Tibial artery (tissue), 4 donors: Measurements from ENCODE around the gene DIS3L2.

Source experiments
- DNase-seq, 2 donors: peaks; one replicate each; pipeline ENCODE4 v3.0.0-alpha.2; 2019
- H3K27ac ChIP-seq, 2 donors: fragments of 200-600 bp; sonication (generic) in 1 of 2; 1 replicate in 1 of 2; 2 replicates in 1 of 2; pipeline ENCODE4 v1.5.1; 2018 to 2019; ENCODE audit warnings: mild to moderate bottlenecking in 1 of 2
- H3K27me3 ChIP-seq, 2 donors: fragments of 200-600 bp; sonication (generic) in 1 of 2; one replicate each; pipeline versions ENCODE4 v1.5.1 to v1.6.0; 2016 to 2019
- H3K36me3 ChIP-seq, 3 donors: fragments of 200-600 bp; sonication (generic) in 2 of 3; one replicate each; pipeline ENCODE4 v1.5.1; 2016 to 2019; ENCODE audit warnings: mild to moderate bottlenecking in 2 of 3
- H3K4me1 ChIP-seq, 4 donors: fragments of 200-600 bp; sonication (generic) in 2 of 4; 1 replicate in 3 of 4; 2 replicates in 1 of 4; pipeline ENCODE4 v1.5.1; 2016 to 2019
- H3K4me3 ChIP-seq, 2 donors: fragments of 200-600 bp; sonication (generic) in 1 of 2; 1 replicate in 1 of 2; 2 replicates in 1 of 2; pipeline ENCODE4 v1.5.1; 2018 to 2019; ENCODE audit warnings: mild to moderate bottlenecking in 2 of 2
- H3K9me3 ChIP-seq, 3 donors: fragments of 200-600 bp; sonication (generic) in 1 of 3; one replicate each; pipeline ENCODE4 v1.5.1; 2016 to 2019
- CTCF ChIP-seq, 2 experiments: fragments of 200-600 bp in 1 of 2; fragments of 450-650 bp in 1 of 2; IDR thresholded peaks; one replicate each; pipeline ENCODE4 v1.5.1; 2017 to 2019; ENCODE audit warnings: antibody characterized with exemption in 2 of 2, mild to moderate bottlenecking in 1 of 2, moderate library complexity in 1 of 2
- intact Hi-C: fragments of 100-400 bp; cut with DNase I; formaldehyde crosslinking; loops from one replicate; pipeline ENCODE4 v1.15.0; 2023; ENCODE audit warnings: low total_unique reads

The DIS3L2 gene

GRCh38 chr2:232268636-232269165 lies 307.2 kb downstream of the DIS3L2 start:
- DNase-seq, result no peak
- intact Hi-C loops, result no loop called here
- no peak overlapping the region for H3K4me3 ChIP-seq
- no peaks in the 10 kb centered on the region for H3K27me3 ChIP-seq
- no peak overlapping the region for H3K27ac ChIP-seq
- H3K4me1 ChIP-seq, result no peaks in the 10 kb centered on the region
- H3K36me3 ChIP-seq, result peaks cover 17 to 39% (median 19%) of the 10 kb centered on the region in 3 donors
- H3K9me3 ChIP-seq, result no peaks in the 10 kb centered on the region
- no peak for TF ChIP-seq CTCF (IDR thresholded peaks at IDR 0.05)

GRCh38 chr2:232269867-232270266 lies 308.4 kb downstream of the DIS3L2 start:
- intact Hi-C loops, result no loop called here
- Histone ChIP-seq H3K27me3 (no peaks in the 10 kb centered on the region), H3K36me3 (peaks cover 6 to 29% (median 7%) of the 10 kb centered on the region in 3 donors), H3K4me1 (no peaks in the 10 kb centered on the region), H3K9me3 (no peaks in the 10 kb centered on the region), H3K27ac (no peak overlapping the region), H3K4me3 (no peak overlapping the region)
- TF ChIP-seq CTCF (IDR thresholded peaks at IDR 0.05), result no peak
- DNase-seq, result no peak

- intact Hi-C loops, result no loop called here
Measured at GRCh38 chr2:232273903-232274643, 312.6 kb downstream of the DIS3L2 start.

GRCh38 chr2:232275670-232276069 lies 314.2 kb downstream of the DIS3L2 start:
- no peak for TF ChIP-seq CTCF (IDR thresholded peaks at IDR 0.05)
- Histone ChIP-seq H3K4me3 (no peak overlapping the region), H3K27ac (no peak overlapping the region), H3K9me3 (peaks cover 0 to 7% (median 0%) of the 10 kb centered on the region in 3 donors), H3K4me1 (no peaks in the 10 kb centered on the region), H3K27me3 (no peaks in the 10 kb centered on the region), H3K36me3 (peaks cover 0 to 22% (median 18%) of the 10 kb centered on the region in 3 donors)
- intact Hi-C loops, result no loop called here
- no peak for DNase-seq

More at GRCh38 chr2:232273903-232274643, 312.6 kb downstream of the DIS3L2 start:
- no peak for DNase-seq
- Histone ChIP-seq H3K27ac (no peak overlapping the region), H3K4me3 (no peak overlapping the region), H3K4me1 (no peaks in the 10 kb centered on the region), H3K9me3 (peaks cover 0 to 6% (median 0%) of the 10 kb centered on the region in 3 donors), H3K27me3 (no peaks in the 10 kb centered on the region), H3K36me3 (peaks cover 0 to 22% (median 18%) of the 10 kb centered on the region in 3 donors)
- TF ChIP-seq CTCF (IDR thresholded peaks at IDR 0.05), result no peak

- no peak for TF ChIP-seq CTCF (IDR thresholded peaks at IDR 0.05)
- H3K9me3 ChIP-seq, result peaks cover 0 to 7% (median 0%) of the 10 kb centered on the region in 3 donors
- no peaks in the 10 kb centered on the region for H3K27me3 ChIP-seq
- H3K27ac ChIP-seq, result no peak overlapping the region
- DNase-seq, result no peak
- intact Hi-C loops, result no loop called here
- H3K4me3 ChIP-seq, result no peak overlapping the region
- no peaks in the 10 kb centered on the region for H3K4me1 ChIP-seq
- peaks cover 0 to 22% (median 18%) of the 10 kb centered on the region in 3 donors for H3K36me3 ChIP-seq
Measured at GRCh38 chr2:232276084-232276732, 314.7 kb downstream of the DIS3L2 start.
